Measurements from ENCODE around the gene DUSP22.

The DUSP22 gene

DNA sequence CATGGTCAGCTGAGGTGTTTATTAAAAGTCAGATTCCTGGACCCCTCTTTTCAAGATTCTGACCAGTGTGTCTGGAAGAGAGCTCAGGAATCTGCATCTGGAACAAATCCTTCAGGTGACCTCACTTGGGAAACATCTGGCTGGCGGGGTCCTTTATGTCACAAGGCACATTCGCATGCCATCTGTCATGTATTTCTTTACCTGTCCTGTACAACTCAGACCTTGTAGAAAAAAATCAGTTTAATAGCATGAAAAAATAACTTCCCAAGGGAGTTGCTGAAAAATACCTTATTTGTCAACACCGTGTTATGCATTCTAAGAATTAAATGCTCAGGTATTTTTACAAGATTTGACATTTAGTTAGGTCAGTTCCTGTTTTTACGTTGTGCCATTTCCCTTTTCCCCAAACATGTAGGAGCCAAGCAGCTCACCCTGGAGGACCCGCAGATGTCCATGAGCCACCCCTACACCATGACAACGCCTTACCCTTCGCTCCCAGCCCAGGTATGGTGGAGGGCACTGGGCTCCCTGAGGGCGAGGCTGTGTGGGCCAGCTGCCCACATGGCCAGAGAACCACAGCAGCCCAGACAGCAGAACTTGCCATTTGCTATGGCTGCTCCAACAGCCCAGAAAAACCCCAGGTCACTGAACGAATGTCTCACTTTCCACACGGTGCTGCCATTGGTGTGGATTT lies 103.3 kb downstream of the DUSP22 start:
- no peak for DNase-seq (ENCODE audit: low read depth)

- no peak for DNase-seq (ENCODE audit: low read depth)
Measured at GRCh38 chr6:396126-396520, 103.8 kb downstream of the DUSP22 start.

DNA sequence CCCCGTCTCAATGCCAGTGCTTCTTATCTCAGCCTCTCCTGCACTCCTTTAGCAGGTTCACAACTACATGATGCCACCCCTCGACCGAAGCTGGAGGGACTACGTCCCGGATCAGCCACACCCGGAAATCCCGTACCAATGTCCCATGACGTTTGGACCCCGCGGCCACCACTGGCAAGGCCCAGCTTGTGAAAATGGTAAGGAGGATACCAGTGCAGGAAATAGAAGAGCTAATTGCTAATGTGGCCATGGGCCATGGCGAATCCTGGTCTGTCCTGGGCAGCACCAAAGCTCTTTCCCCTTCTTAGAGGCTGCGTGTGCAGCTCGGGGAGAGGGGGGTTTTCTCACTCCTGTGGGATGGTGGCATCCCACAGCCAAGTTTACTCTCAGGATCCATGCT lies 104.8 kb downstream of the DUSP22 start:
- no peak for DNase-seq (ENCODE audit: low read depth)

DNA sequence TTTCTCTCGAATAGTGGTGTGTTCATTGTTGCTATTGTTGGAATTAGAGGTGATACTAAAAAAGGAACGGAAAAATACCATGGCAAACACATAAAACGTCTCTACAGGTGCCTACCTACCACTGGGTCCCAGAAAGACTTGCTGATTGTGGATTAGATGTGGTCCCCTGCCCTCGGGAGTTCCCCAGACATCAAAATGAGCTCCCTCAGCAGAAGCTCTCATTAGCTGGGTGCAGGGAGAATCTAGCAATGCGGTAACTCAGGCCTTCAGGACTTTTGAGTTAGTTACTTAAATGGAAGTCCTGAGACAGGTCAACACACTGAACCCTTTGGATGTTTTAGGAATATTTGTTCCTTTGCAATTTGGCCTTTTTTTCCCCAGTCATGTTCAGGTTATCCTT lies 105.3 kb downstream of the DUSP22 start:
- DNase-seq (ENCODE audit: low read depth), result no peak

DNA sequence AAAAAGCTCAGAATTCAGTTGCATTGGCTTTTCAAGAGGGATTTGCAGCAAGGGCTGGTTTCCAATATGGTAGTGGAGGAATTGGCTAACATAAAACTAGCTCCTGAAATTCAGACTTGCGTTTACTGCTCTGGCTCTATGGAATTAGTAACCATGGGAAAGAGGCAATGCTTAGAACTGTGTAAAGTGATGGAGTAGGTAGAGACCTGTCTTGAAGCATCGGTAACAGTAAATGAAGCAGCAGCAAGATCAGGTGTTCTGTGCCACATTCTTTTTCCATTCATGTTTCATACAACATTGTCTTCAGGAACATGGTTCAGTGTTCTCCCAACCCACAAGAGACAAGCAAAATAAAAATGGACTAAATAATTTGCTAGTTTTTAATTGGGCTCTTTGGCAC lies 105.8 kb downstream of the DUSP22 start:
- no peak for DNase-seq (ENCODE audit: low read depth)

DNA sequence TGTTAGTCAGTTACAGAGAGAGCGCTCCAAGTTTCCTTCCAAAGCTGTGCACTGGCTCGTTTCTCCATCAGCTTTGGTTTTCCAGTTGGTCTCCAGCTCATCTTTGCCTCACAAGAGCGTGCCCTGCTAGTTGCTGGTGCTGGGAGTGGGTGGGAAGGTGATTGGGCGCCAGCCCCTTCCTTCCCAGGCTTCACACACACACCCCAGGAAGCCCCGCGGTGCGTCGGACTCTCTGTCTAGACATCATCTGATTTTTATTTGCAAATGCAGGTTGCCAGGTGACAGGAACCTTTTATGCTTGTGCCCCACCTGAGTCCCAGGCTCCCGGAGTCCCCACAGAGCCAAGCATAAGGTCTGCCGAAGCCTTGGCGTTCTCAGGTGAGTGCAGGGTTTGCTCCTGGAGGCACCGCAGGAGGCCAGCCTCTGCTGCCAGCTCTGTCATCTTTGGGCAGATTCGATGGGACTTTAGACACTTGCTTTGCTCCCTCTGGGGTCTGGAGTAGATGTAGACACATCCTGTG lies 106.3 kb downstream of the DUSP22 start:
- no peak for DNase-seq (ENCODE audit: low read depth)

- no peak for DNase-seq (ENCODE audit: low read depth)
Measured at GRCh38 chr6:399785-400534, 107.7 kb downstream of the DUSP22 start.

DNA sequence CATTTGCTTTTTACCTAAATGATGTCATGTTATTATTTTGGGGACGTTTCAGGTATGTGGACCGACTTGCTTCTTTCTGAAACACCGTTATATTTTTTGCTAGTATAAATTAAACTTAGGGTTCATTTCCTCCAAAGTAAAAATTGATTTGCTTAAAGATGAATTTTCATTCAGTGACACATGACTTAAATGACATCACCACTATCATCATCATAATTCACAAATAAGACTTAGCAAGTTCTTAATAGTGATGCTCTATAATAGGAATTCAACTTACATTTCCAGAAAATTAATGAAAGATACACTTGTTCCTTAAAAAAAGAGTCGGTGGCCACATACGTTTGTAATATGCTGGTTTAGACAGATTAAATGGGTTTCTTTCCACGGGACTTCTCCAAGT lies 108.5 kb downstream of the DUSP22 start:
- DNase-seq (ENCODE audit: low read depth), result no peak
